ENCODE data around the gene CHMP2A.

The CHMP2A gene

DNA sequence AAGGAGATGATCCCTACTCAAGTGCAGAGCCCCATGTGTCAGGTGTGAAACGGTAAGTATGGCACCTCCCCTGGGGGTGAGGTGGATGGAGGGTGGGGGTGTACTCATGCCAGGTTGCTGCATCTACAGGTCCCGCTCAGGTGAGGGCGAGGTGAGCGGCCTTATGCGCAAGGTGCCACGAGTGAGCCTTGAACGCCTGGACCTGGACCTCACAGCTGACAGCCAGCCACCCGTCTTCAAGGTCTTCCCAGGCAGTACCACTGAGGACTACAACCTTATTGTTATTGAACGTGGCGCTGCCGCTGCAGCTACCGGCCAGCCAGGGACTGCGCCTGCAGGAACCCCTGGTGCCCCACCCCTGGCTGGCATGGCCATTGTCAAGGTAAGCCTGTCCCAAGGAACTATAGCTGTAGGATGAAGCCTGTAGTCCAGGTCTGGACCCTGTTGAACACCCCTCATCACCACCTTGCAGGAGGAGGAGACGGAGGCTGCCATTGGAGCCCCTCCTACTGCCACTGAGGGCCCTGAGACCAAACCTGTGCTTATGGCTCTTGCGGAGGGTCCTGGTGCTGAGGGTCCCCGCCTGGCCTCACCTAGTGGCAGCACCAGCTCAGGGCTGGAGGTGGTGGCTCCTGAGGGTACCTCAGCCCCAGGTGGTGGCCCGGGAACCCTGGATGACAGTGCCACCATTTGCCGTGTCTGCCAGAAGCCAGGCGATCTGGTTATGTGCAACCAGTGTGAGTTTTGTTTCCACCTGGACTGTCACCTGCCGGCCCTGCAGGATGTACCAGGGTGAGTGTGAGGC lies 5.8 kb downstream of the CHMP2A start:
- no peak overlapping the region for H3K4me3 ChIP-seq (ENCODE audit: control insufficient read depth, low read depth, low read length)
- TF ChIP-seq, protein P1, sequence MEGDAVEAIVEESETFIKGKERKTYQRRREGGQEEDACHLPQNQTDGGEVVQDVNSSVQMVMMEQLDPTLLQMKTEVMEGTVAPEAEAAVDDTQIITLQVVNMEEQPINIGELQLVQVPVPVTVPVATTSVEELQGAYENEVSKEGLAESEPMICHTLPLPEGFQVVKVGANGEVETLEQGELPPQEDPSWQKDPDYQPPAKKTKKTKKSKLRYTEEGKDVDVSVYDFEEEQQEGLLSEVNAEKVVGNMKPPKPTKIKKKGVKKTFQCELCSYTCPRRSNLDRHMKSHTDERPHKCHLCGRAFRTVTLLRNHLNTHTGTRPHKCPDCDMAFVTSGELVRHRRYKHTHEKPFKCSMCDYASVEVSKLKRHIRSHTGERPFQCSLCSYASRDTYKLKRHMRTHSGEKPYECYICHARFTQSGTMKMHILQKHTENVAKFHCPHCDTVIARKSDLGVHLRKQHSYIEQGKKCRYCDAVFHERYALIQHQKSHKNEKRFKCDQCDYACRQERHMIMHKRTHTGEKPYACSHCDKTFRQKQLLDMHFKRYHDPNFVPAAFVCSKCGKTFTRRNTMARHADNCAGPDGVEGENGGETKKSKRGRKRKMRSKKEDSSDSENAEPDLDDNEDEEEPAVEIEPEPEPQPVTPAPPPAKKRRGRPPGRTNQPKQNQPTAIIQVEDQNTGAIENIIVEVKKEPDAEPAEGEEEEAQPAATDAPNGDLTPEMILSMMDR (conservative IDR thresholded peaks at IDR 0.05; ENCODE audit: control insufficient read depth, insufficient read depth, low read depth, low read length), result no peak
- DNase-seq (ENCODE audit: low read depth), result no peak

DNA sequence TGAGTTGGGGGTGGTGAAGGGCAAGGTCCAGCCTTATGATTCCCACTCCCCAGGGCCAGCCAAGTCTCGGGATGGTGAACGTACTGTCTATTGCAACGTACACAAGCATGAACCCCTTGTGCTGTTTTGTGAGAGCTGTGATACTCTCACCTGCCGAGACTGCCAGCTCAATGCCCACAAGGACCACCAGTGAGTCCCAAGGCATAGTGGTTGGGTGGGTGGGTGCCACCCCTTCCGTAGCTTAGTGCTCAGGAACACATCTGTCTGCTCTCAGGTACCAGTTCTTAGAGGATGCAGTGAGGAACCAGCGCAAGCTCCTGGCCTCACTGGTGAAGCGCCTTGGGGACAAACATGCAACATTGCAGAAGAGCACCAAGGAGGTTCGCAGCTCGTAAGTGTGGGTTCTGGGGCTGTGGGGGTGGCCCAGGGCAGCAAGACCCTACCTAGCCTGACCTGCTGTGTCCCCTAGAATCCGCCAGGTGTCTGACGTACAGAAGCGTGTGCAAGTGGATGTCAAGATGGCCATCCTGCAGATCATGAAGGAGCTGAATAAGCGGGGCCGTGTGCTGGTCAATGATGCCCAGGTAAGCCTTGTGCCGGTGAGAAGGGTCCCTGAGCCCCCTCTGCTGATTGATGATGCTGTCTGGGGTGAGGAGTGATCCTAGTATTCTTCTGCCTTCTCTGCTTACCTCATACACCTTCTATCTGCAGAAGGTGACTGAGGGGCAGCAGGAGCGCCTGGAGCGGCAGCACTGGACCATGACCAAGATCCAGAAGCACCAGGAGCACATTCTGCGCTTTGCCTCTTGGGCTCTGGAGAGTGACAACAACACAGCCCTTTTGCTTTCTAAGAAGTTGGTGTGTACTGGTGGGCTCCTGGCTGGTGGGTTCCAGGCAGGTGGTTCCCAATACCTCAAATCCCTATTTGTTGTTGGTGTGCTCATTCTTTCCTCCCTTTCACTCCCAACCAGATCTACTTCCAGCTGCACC lies 7.3 kb downstream of the CHMP2A start:
- no peak for DNase-seq (ENCODE audit: low read depth)
- no peak overlapping the region for H3K4me3 ChIP-seq (ENCODE audit: control insufficient read depth, low read depth, low read length)
- TF ChIP-seq, protein P1 (conservative IDR thresholded peaks at IDR 0.05; ENCODE audit: control insufficient read depth, insufficient read depth, low read depth, low read length), result no peak

DNA sequence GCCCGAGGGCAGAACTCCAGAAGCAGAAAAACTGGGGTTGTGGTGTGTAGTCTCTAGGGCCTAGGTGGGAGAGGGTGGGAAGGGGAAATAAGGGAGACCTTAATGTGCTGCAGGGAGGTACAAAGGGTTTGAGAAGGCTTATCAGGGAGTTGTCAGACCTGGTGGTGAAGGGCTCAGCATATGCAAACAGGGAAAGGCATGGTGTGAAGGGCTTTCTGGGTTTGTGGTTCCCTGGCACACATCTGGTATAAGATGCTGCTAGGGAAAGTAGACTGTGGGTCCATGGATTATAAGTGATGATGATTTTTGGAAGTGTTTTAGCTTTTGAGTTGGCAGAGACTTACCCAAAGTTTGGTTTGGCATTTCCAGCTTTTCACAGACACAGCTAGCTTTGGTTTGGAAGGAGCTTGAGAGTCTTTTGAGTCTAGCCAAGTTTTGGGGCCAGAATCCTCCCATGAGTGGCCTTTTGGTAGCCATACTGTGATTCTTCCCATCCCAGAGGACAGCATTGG lies 8.8 kb downstream of the CHMP2A start:
- TF ChIP-seq, protein P1 (conservative IDR thresholded peaks at IDR 0.05; ENCODE audit: control insufficient read depth, insufficient read depth, low read depth, low read length), result no peak
- H3K4me3 ChIP-seq (ENCODE audit: control insufficient read depth, low read depth, low read length), result peak overlapping the region; percentile 74
- DNase-seq (ENCODE audit: low read depth), result no peak

DNA sequence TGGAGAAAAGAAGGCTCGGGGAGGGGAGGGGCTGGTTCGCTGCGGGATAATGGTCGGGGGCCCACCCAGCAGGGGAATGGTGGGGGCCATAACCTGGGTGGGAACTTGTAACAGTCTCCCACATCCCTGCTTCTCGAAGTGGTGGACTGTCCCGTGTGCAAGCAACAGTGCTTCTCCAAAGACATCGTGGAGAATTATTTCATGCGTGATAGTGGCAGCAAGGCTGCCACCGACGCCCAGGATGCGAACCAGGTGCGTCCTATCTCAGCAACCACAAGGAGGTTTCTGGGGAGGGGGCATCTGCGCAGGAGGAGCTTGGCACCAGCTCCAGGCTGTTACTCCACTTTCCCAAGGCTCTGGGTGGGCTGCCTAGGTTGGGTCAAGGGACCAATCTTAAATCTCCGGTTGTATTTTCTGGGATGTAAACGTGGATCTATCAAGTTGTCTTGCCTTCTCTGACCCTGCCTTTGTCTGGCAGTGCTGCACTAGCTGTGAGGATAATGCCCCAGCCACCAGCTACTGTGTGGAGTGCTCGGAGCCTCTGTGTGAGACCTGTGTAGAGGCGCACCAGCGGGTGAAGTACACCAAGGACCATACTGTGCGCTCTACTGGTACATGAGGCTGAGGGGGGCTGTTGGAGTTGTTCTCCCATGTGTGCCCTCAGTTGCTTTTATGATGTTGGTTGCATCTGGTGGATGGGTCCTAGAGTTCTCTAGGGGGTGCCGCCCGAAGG lies 9.5 kb downstream of the CHMP2A start:
- H3K4me3 ChIP-seq (ENCODE audit: control insufficient read depth, low read depth, low read length), result peak overlapping the region; percentile 74
- DNase-seq (ENCODE audit: low read depth), result no peak
- TF ChIP-seq, protein P1 (conservative IDR thresholded peaks at IDR 0.05; ENCODE audit: control insufficient read depth, insufficient read depth, low read depth, low read length), result no peak

DNA sequence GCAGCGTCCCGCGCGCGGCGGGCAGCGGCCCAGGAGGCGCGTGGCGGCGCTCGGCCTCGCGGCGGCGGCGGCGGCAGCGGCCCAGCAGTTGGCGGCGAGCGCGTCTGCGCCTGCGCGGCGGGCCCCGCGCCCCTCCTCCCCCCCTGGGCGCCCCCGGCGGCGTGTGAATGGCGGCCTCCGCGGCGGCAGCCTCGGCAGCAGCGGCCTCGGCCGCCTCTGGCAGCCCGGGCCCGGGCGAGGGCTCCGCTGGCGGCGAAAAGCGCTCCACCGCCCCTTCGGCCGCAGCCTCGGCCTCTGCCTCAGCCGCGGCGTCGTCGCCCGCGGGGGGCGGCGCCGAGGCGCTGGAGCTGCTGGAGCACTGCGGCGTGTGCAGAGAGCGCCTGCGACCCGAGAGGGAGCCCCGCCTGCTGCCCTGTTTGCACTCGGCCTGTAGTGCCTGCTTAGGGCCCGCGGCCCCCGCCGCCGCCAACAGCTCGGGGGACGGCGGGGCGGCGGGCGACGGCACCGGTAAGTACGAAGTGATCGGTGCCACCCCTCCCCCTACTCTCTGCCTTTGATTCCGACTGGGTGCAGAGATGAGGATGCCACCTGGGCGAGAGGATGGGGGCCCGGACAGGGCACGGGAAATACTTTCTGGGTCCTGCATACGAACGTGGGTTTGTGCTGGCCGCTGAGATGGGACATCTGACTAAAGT lies 10.2 kb downstream of the CHMP2A start:
- peak; percentile 41 for DNase-seq (ENCODE audit: low read depth)
- TF ChIP-seq, protein P1 (conservative IDR thresholded peaks at IDR 0.05; ENCODE audit: control insufficient read depth, insufficient read depth, low read depth, low read length), result no peak
- H3K4me3 ChIP-seq (ENCODE audit: control insufficient read depth, low read depth, low read length), result peak overlapping the region; percentile 74
